Measurements from ENCODE around the gene SYNGAP1. TPM values are rescaled to one million over a fixed set of nuclear protein-coding genes. Genes with fewer than 3 reads are reported as not detected.

The SYNGAP1 gene
- total and polyA plus RNA-seq, 4 donors = 0.32 to 1.8 (median 1.1) TPM

DNA sequence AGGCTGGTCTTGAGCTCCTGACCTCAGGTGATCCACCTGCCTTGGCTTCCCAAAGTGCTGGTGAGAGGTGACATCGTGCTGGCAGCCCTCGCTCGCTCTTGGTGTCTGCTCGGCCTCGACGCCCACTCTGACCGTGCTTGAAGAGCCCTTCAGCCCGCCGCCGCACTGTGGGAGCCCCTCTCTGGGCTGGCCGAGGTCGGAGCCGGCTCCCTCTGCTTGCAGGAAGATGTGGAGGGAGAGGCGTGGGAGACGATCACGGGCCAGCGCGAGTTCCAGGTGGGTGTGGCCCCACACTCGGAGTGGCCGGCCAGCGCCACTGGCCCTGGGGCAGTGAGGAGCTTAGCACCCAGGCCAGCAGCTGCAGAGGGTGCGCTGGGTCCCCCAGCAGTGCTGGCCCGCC, 82.6 kb downstream of the SYNGAP1 start (continued):
- no peak for TF ChIP-seq HNF4A (conservative IDR thresholded peaks at IDR 0.05)
- TF ChIP-seq NR2F2 (IDR thresholded peaks at IDR 0.05) = no peak
- TF ChIP-seq GABPA (IDR thresholded peaks at IDR 0.05 in 1 of 2, conservative IDR thresholded peaks at IDR 0.05 in 1 of 2) = no peak
- no peak for TF ChIP-seq EGR1 (IDR thresholded peaks at IDR 0.05; ENCODE audit: low read depth in 2 of 2)
- TF ChIP-seq, protein P1, sequence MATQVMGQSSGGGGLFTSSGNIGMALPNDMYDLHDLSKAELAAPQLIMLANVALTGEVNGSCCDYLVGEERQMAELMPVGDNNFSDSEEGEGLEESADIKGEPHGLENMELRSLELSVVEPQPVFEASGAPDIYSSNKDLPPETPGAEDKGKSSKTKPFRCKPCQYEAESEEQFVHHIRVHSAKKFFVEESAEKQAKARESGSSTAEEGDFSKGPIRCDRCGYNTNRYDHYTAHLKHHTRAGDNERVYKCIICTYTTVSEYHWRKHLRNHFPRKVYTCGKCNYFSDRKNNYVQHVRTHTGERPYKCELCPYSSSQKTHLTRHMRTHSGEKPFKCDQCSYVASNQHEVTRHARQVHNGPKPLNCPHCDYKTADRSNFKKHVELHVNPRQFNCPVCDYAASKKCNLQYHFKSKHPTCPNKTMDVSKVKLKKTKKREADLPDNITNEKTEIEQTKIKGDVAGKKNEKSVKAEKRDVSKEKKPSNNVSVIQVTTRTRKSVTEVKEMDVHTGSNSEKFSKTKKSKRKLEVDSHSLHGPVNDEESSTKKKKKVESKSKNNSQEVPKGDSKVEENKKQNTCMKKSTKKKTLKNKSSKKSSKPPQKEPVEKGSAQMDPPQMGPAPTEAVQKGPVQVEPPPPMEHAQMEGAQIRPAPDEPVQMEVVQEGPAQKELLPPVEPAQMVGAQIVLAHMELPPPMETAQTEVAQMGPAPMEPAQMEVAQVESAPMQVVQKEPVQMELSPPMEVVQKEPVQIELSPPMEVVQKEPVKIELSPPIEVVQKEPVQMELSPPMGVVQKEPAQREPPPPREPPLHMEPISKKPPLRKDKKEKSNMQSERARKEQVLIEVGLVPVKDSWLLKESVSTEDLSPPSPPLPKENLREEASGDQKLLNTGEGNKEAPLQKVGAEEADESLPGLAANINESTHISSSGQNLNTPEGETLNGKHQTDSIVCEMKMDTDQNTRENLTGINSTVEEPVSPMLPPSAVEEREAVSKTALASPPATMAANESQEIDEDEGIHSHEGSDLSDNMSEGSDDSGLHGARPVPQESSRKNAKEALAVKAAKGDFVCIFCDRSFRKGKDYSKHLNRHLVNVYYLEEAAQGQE (IDR thresholded peaks at IDR 0.05) = no peak

DNA sequence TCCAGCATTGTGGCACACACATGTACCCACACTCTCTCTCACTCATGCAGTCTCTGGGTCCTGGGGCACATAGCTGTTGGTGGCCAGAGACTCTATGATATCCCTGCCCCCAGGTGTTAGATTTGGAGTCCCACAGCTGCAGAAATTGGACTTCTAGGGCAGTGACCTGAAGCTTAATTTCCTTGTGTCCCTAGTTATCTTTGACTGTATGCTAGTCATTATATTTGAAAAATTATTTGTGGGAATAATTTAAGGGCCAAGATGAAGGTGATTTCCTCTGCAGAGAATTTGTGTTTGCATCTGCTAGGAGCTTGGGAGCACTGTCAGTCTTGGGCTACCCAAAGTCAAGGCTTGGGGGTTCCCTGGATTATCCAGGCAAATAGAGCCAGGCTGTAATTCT, 84.6 kb downstream of the SYNGAP1 start:
- Histone ChIP-seq H3K36me3 (ENCODE audit: control insufficient read depth in 4 of 4, insufficient read depth in 3 of 4, low read depth in 1 of 4, low read length in 3 of 4) (no peaks in the 10 kb centered on the region), H3K9ac (ENCODE audit: low read depth in 1 of 2, low read length in 2 of 2) (no peak overlapping the region), H3K4me1 (ENCODE audit: control insufficient read depth in 4 of 4, insufficient read depth in 4 of 4, low read length in 3 of 4) (no peaks in the 10 kb centered on the region), H3K9me3 (ENCODE audit: control insufficient read depth in 4 of 4, low read length in 3 of 4) (no peaks in the 10 kb centered on the region), H3K4me3 (ENCODE audit: low read depth in 1 of 3, low read length in 3 of 3) (no peak overlapping the region), H3K27ac (ENCODE audit: low read depth in 1 of 2, low read length in 2 of 2) (no peak overlapping the region), H3K27me3 (ENCODE audit: control insufficient read depth in 4 of 4, insufficient read depth in 4 of 4, low read length in 3 of 4) (no peaks in the 10 kb centered on the region)
- no peak for DNase-seq (ENCODE audit: low spot score)
- TF ChIP-seq FOXA2 (IDR thresholded peaks at IDR 0.05) (no peak), JUND (IDR thresholded peaks at IDR 0.05) (no peak), TAF1 (conservative IDR thresholded peaks at IDR 0.05) (no peak), SP1 (IDR thresholded peaks at IDR 0.05) (no peak), HNF4G (IDR thresholded peaks at IDR 0.05) (no peak), NR2F2 (IDR thresholded peaks at IDR 0.05) (no peak), YY1 (IDR thresholded peaks at IDR 0.05) (no peak), GABPA (IDR thresholded peaks at IDR 0.05 in 1 of 2, conservative IDR thresholded peaks at IDR 0.05 in 1 of 2) (no peak), FOXA1 (IDR thresholded peaks at IDR 0.05) (no peak), HNF4A (conservative IDR thresholded peaks at IDR 0.05) (no peak), RXRA (IDR thresholded peaks at IDR 0.05) (no peak), RAD21 (IDR thresholded peaks at IDR 0.05) (no peak), EGR1 (IDR thresholded peaks at IDR 0.05; ENCODE audit: low read depth in 2 of 2) (no peak)
- TF ChIP-seq, protein P2, sequence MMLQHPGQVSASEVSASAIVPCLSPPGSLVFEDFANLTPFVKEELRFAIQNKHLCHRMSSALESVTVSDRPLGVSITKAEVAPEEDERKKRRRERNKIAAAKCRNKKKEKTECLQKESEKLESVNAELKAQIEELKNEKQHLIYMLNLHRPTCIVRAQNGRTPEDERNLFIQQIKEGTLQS (IDR thresholded peaks at IDR 0.05) = no peak
- TF ChIP-seq, protein P3, sequence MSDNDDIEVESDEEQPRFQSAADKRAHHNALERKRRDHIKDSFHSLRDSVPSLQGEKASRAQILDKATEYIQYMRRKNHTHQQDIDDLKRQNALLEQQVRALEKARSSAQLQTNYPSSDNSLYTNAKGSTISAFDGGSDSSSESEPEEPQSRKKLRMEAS (IDR thresholded peaks at IDR 0.05) = no peak
- TF ChIP-seq, protein P4, sequence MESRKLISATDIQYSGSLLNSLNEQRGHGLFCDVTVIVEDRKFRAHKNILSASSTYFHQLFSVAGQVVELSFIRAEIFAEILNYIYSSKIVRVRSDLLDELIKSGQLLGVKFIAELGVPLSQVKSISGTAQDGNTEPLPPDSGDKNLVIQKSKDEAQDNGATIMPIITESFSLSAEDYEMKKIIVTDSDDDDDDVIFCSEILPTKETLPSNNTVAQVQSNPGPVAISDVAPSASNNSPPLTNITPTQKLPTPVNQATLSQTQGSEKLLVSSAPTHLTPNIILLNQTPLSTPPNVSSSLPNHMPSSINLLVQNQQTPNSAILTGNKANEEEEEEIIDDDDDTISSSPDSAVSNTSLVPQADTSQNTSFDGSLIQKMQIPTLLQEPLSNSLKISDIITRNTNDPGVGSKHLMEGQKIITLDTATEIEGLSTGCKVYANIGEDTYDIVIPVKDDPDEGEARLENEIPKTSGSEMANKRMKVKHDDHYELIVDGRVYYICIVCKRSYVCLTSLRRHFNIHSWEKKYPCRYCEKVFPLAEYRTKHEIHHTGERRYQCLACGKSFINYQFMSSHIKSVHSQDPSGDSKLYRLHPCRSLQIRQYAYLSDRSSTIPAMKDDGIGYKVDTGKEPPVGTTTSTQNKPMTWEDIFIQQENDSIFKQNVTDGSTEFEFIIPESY (IDR thresholded peaks at IDR 0.05) = no peak
- TF ChIP-seq, protein P1 (IDR thresholded peaks at IDR 0.05) = no peak
- TF ChIP-seq, protein P5, sequence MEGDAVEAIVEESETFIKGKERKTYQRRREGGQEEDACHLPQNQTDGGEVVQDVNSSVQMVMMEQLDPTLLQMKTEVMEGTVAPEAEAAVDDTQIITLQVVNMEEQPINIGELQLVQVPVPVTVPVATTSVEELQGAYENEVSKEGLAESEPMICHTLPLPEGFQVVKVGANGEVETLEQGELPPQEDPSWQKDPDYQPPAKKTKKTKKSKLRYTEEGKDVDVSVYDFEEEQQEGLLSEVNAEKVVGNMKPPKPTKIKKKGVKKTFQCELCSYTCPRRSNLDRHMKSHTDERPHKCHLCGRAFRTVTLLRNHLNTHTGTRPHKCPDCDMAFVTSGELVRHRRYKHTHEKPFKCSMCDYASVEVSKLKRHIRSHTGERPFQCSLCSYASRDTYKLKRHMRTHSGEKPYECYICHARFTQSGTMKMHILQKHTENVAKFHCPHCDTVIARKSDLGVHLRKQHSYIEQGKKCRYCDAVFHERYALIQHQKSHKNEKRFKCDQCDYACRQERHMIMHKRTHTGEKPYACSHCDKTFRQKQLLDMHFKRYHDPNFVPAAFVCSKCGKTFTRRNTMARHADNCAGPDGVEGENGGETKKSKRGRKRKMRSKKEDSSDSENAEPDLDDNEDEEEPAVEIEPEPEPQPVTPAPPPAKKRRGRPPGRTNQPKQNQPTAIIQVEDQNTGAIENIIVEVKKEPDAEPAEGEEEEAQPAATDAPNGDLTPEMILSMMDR (IDR thresholded peaks at IDR 0.05; ENCODE audit: low read depth, low read length, missing input control) = no peak

All from liver (tissue), 9 donors.